ENCODE results near the gene LCAT.
"Not testable (repeated sequence)": the region's sequence is repeated elsewhere in the genome, so short reads cannot be mapped to it uniquely, and the experiment has no call there.

The LCAT gene

DNA sequence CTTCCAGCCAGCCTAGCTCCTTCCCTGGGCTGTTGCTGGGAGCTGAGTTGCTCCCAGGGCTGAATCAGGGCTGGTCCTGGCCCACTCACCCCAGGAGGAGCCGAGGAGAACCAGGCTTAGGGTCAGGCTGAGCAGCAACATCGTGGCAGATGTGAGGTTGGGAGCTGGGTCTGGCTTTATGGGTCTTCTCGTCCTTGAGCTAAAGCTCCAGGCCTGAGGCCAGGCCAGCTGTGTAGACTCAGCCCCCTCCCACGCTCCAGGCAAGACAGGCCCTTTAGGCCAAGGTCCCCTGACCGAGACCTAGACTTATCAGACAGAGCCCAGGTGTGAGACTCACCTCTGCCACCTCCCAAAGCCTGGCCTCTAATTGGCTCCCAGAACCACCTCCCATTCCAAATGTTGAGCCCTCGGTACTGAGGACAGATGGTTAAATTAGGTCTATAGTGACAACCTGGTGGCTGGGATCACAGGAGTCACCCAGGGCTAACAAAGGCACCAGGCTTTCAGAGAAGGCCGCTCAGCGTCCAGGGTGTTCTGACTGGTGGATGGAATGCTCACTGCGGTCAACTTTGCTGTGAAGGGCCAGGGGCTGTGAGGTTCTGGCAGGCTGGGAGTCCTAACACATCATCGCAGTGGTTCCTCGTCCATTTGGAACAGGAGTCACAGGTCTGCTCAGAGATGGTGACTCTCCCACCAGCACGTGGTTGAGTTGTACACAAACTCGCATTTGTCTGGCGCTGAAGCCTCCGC, 12.0 kb downstream of the LCAT start, which contains the start of gene CTRL:
Gene CTRL, minus strand, starts transcription at position 151 of the 750 bp plus-strand sequence. Its CDS starts 10 bp downstream, at position 141.
- DNase-seq, result no peak

DNA sequence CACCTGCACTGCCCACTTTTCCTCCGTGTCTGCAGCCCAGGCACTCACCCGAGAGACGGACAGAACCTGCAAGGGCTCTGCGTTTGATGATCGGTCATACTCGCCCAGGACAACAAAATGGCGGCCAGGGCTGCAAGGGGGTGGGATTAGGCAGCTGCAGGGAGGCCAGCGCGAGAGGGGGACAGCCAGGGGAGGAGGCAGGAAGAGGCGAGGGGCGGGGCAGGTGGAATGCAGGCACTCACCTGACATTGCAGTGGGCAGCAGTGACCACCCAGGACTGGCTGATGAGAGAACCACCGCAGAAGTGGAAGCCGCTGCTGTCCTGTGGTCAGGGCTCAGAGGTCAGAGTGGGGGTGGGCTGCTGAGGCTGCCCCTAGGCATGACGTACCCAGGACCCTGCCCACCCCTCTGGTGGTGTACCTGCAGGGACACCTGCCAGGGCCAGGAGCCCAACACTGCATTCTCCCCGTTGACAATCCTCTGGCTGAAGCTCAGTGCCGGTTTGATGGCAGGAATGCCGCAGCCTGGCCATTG, 13.2 kb downstream of the LCAT start:
- DNase-seq, result no peak

- DNase-seq, result no peak
These were observed 13.7 kb downstream of the LCAT start for GRCh38 chr16:67930191-67930590.

DNA sequence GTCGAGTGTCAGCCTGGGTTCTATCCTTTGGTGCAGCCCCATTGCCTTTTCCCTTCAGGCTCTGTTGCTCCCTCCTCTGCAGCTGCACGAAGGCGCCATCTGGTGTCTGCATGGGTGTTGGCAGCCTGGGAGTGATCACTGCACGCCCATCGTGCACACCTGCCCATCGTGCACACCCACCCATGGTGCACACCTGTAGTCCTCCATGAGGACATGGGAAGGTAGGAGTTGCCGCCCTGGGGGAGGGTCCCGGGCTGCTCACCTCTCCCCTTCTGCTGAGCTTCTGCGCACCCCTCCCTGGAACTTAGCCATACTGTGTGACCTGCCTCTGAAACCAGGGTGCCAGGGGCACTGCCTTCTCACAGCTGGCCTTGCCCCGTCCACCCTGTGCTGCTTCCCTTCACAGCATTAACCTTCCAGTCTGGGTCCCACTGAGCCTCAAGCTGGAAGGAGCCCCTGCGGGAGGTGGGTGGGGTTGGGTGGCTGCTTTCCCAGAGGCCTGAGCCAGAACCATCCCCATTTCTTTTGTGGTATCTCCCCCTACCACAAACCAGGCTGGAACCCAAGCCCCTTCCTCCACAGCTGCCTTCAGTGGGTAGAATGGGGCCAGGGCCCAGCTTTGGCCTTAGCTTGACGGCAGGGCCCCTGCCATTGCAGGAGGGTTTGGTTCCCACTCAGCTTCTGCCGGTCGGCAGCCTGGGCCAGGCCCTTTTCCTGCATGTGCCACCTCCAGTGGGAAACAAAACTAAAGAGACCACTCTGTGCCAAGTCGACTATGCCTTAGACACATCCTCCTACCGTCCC, 15.2 kb downstream of the LCAT start:
- peak; percentile 80 for DNase-seq

DNA sequence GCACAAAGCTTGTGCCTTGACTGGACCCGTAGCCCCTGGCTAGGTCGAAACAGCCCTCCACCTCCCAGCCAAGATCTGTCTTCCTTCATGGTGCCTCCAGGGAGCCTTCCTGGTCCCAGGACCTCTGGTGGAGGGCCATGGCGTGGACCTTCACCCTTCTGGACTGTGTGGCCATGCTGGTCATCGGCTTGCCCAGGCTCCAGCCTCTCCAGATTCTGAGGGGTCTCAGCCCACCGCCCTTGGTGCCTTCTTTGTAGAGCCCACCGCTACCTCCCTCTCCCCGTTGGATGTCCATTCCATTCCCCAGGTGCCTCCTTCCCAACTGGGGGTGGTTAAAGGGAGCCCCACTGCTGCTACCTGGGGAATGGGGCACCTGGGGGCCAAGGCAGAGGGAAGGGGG, 15.8 kb downstream of the LCAT start:
- no peak for DNase-seq

GRCh38 chr16:67927131-67927941, 16.6 kb downstream of the LCAT start:
- no peak for DNase-seq

DNA sequence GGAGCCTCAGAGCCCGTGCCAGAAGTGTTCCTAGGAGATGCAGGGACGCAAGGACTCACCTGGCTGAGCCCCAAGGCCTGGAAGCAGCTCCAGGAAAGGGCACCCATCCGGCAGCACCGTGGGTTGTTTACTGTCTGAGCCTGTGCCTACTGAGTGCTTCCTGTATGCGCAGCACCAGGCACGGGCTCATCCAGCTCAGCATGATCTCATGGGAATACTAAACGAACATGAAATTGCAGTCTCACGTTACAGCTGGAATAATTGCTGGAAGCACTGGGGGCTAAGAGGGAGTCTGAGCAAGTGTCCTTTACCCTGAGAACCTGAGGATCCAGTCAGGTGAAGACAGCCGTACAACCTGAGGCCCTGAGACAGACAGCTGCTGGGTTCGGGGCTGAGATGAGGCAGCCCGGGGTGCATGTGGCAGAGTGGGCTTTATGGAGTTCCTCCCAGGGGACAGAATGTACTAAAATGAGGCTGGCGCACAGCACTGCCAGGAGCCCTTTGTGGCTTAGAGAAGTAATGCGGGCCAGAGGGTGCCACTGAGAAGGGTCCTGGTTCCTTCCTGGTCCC, 17.7 kb downstream of the LCAT start:
- DNase-seq, result peak; percentile 88

- no peak for DNase-seq
These were observed 19.6 kb downstream of the LCAT start for GRCh38 chr16:67924140-67924906.

DNA sequence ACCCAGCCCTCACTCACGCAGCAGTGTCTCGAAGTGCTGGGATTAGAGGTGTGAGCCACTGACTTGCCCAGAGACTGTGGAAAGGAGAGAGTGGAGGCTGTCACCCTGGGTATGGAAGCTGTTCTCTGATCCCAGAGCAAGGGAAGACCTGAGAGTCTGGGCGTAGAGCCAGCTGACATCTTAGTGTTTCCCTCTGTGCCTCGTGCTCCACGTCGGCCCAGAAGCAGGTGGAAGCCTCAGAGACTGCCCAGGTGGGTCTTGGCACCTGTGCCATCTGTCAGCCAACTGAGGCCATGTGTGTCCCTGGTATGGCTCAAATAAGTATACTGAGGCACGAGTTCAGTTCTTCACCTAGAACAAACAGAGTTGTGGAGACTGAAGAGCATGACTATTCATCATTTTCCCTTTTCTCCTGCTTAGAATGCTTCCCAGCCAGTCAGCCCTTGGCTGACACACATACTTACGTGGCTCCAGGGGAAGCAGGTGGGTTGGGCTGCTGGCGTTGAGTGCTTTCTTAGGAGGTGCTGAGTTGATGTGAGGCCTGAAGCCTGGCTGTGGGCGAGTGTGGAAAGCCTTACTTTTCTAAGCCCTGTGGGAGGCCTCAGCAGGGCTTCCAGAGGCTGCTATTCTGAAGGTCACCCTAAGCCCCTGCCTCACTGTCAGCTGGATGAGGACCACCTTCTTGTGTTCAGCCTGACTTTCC, 20.4 kb downstream of the LCAT start:
- peak; percentile 18 for DNase-seq

DNA sequence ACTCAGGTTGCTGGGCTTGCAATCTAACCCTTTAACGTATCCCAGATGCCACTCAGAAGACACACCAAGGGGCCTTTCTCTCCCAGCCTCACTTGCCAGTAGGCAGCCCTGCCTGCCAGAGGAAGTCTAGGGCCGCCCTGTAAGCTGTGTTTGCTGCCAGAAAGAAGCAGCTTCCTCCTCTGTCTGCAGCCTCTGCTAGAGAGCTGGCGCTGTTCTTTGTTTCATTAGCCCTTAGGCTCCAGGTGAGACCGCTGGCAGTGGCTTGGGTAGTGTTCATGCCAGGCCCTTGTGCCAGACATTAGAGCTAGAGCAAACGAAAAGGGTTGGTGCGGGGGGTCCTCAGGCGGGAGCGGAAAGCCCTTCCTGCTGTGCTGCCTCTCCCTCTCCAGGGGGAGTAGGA, 21.2 kb downstream of the LCAT start:
- DNase-seq, result no peak

- no peak for DNase-seq
These were observed 21.7 kb downstream of the LCAT start for GRCh38 chr16:67922221-67922620.

DNA sequence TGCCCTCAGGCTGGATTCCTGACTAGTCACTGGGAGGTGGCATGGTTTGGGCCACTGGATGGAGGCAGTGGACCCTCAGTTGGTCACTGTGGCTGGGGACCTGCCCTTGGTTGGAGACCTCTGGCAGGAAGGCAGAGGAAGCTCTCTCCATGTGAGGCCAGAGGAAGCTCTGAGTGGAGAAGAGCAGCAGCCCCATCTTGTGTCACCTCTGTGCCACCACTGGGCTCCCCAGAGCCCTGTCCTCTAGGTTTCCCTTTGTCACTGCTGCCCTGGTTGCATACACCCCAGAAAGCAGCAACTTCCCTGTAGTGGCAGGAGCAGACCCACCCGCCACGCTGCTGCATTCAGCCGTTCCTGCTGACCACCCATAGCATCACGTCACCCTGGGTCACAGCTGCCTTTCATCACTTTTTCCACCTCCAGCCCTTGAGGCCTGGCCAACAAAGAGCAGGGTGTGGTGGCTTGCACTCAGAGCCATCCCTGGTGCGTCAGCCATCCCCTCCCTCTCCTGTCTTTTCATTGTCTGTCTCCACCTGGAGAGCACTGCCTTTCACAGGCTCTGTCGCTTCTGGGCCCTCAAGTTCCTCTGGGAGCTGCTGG, 24.2 kb downstream of the LCAT start:
- no peak for DNase-seq

GRCh38 chr16:67917852-67918236, 26.1 kb downstream of the LCAT start:
- DNase-seq, result peak; percentile 89

DNA sequence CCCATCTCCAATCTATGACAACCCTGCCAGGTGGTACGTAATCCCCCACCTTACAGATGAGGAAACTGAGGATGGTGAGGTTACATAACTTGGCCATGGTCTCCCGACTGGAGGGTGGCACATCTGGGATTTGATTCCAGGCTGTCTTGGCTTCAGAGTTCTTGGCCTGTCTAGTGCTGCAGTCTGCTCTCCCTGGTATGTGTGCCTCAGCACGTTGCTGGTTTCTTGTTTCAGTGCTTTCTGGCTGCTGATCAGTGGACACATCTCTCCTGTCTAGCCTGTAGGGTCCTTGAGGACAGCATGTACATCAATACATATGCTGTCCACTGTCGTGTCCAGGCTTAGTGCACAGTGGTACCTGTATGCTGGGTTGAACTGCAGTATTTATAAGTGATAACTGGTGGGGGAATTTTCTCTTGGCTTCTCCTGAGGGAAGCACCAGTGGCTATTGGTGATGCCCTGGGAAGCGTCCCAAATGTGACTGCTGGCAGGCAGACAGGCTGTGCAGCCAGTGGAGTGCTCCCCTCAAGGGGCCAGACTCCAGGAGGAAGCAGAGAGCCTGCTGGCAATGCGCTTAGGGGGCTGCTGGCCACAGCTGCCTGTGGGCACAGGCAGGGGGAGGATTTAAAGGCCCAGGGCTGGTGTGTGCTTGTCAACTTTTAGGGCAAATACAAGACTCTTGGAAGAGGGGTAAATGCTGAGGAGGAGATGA, 26.6 kb downstream of the LCAT start:
- DNase-seq, result no peak

DNA sequence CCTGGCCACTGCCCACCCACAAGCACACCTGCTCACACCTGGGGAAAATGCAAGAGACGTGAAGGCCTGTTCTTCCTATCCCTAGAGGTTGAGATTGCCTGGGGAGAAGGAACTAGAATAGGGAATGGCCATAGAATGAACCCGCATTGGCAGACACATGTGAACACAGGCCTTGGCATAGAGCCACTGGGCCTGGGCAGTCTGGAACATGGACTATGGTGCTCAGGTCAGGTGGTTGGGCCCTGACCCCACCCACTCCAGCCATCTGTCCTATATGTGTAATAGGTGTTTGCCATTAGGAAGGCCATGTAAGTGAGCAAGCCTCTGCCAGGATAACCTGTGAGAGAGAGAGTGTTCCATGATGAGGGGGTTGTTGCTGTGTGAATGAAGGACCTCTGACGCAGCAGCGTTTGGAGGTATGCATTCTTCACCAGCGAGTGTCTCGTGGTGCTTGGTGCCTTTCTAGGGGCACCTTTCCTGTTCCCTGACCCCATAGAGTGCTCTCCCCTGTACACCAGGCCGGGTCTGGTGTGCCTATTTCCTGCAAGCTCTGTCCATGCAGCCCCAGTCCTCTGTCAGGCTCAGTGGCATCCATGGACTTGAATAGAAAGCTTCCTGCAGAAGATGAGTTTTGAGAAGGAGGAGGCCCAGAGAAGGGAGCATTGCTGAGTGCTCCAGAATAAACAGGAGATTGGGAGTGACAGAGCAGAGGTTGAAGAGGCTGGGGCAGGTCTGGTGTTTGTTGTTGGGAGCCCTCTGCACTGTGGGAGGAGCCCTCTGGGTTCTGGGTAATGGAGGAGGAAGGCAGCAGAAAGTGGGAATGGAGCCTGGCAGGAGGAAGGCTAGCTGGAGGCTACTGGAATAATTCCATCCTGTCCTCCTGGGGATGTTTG, 27.8 kb downstream of the LCAT start:
- peak; percentile 16 for DNase-seq

DNA sequence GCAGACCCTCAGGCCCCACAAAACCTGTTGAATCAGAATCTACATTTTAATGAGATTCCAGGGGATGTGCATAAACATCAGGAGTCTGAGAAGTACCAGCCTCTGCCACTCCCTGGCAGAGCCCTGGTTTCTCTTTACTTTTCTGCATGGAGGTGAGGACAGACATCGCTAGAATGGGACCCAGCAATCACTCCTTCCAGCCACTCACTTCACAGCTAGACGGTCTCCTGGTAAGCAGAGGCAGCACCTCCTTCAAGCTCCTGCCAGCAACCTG, 28.5 kb downstream of the LCAT start:
- DNase-seq, result not testable (repeated sequence)

- no peak for DNase-seq
These were observed 29.0 kb downstream of the LCAT start for GRCh38 chr16:67914758-67915495.

DNA sequence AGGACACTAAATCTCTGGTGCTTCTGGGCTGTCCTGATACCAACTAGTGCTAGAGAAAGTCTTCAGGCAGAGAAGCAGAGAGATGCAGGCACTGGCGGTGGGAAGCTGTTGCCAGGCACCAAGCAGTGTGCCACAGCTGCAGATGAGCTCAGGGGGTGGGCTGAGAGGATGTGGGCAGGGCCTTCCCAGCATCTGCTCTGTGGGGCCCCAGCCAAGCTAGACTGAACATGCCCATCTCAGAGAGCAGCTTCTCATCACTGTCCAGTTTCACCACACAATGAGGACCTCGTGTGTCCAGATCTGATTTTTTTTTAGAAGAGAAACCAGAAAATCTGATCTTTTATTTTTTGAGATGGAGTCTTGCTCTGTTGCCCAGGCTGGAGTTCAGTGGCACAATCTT, 33.8 kb downstream of the LCAT start:
- DNase-seq, result peak; percentile 33
